WERI-Rb-1 (cell line): ENCODE results near the gene MYO1F.
"Not testable (repeated sequence)": the region's sequence is repeated elsewhere in the genome, so short reads cannot be mapped to it uniquely, and the experiment has no call there.

Experiments used
- DNase-seq: peaks from one replicate; pipeline ENCODE4 v3.0.0-alpha.2; 2020
- H3K27ac ChIP-seq: fragments of 250-450 bp; sonication (Bioruptor Pico); 2 replicates; pipeline ENCODE4 v1.5.1; 2020; ENCODE audit warnings: mild to moderate bottlenecking, moderate library complexity
- H3K27me3 ChIP-seq: fragments of 250-450 bp; sonication (Bioruptor Pico); 2 replicates; pipeline ENCODE4 v1.5.1; 2021; ENCODE audit warnings: mild to moderate bottlenecking, low read depth, moderate library complexity; ENCODE audit not compliant: insufficient read depth, severe bottlenecking
- H3K36me3 ChIP-seq: fragments of 250-450 bp; sonication (Bioruptor Pico); 2 replicates; pipeline ENCODE4 v1.5.1; 2020; ENCODE audit warnings: mild to moderate bottlenecking, moderate library complexity
- H3K4me3 ChIP-seq: 2 replicates; pipeline ENCODE4 v1.5.1; 2011; ENCODE audit warnings: low read depth, mild to moderate bottlenecking, control low read depth, low read length
- H3K9me3 ChIP-seq: fragments of 250-450 bp; sonication (Bioruptor Pico); 2 replicates; pipeline ENCODE4 v1.5.1; 2021; ENCODE audit warnings: mild to moderate bottlenecking, moderate library complexity; ENCODE audit not compliant: severe bottlenecking
- TF ChIP-seq, protein P1 (sequence below): IDR thresholded peaks from 2 replicates; pipeline ENCODE4 v1.5.1; 2011; ENCODE audit warnings: low read depth, mild to moderate bottlenecking, control low read depth, inconsistent platforms, low read length

Gene MYO1F

DNA sequence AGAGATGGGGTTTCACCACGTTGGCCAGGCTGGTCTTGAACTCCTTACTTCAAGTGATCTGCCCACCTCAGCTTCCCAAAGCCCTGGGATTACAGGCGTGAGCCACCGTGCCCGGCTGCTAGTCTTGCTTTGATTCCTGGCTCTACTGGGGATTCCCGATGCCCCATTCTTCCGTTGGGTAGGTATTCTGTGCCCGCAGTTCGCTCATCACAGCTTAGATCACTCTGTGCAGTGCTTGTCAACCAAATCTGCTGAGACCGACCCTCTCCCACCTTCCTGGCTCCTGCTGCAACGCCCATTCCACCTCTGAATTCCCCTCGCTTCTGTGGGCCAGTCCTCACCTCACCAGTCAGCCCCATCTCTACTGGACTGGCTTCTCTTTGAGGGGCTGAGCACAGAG, 58.7 kb downstream of the MYO1F start:
- Histone ChIP-seq H3K4me3 (no peak overlapping the region), H3K27me3 (no peaks in the 10 kb centered on the region), H3K36me3 (no peaks in the 10 kb centered on the region), H3K9me3 (no peaks in the 10 kb centered on the region), H3K27ac (no peak overlapping the region)
- TF ChIP-seq, protein P1, sequence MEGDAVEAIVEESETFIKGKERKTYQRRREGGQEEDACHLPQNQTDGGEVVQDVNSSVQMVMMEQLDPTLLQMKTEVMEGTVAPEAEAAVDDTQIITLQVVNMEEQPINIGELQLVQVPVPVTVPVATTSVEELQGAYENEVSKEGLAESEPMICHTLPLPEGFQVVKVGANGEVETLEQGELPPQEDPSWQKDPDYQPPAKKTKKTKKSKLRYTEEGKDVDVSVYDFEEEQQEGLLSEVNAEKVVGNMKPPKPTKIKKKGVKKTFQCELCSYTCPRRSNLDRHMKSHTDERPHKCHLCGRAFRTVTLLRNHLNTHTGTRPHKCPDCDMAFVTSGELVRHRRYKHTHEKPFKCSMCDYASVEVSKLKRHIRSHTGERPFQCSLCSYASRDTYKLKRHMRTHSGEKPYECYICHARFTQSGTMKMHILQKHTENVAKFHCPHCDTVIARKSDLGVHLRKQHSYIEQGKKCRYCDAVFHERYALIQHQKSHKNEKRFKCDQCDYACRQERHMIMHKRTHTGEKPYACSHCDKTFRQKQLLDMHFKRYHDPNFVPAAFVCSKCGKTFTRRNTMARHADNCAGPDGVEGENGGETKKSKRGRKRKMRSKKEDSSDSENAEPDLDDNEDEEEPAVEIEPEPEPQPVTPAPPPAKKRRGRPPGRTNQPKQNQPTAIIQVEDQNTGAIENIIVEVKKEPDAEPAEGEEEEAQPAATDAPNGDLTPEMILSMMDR: no peak
- DNase-seq: no peak

DNA sequence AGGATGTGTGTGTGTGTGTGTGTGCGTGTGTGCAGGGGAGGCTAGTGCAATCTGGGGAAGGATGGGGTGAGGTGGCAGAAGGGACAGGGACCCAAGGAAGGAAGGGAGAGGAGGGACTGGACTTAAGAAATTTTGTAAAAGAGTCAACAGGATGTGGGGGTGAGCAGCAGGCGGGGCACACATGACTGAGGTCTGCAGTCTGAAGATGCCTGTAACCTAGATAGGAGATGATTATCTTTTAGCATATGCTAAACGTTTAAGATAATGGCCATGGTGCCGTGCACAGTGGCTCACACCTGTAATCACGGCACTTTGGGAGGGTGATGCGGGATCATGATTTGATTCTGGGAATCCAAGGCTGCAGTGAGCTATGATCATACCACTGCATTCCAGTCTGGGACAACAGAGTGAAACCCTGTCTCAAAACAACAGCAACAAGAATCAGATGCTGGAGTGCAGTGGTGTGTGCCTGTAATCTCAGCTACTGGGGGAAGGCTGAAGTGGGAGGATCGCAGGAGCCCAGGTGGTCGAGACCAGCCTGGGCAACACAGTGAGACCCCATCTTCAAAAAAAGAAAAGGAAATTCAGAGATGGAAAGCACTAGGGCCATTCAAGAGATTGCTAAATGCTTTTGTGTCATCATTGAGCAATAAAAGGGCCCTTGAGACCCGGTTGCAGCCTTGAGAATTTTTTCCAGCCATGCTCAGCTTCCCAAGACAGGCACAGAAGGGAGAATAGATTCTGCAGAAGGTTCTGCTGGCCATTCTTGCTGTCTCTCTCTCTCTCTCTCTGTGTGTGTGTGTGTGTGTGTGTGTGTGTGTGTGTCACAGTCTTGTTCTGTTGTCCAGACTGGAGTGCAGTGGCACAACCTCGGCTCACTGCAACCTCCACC, 59.4 kb downstream of the MYO1F start:
- H3K27ac ChIP-seq: no peak overlapping the region

DNA sequence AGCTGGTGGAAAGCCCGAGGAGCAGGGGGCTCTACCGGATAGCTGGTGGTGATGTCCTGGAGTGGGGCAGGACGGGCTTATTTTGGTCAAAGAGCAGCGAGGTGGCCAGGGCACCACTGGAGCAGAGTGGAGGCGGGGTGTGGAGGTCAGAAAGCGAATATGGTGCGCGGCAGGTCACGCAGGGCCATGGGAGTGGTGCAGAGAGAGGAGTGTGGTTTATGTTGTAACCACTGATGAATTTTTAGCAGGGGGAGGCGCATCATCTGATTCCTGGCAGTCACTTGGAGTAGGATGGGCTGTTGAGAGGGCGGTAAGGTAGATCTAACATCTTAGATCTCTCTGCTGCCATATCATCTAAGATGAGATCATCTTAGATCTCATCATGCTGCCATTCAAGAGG, 61.9 kb downstream of the MYO1F start:
- Histone ChIP-seq H3K4me3 (no peak overlapping the region), H3K9me3 (no peaks in the 10 kb centered on the region), H3K27me3 (no peaks in the 10 kb centered on the region), H3K36me3 (peaks cover 15% of the 10 kb centered on the region), H3K27ac (no peak overlapping the region)
- no peak for DNase-seq
- TF ChIP-seq, protein P1: no peak

More for the DNA sequence above, 59.4 kb downstream of the MYO1F start:
- Histone ChIP-seq H3K27me3 (no peaks in the 10 kb centered on the region), H3K9me3 (no peaks in the 10 kb centered on the region), H3K36me3 (peaks cover 2% of the 10 kb centered on the region), H3K4me3 (no peak overlapping the region)
- TF ChIP-seq, protein P1: no peak
- DNase-seq: no peak

DNA sequence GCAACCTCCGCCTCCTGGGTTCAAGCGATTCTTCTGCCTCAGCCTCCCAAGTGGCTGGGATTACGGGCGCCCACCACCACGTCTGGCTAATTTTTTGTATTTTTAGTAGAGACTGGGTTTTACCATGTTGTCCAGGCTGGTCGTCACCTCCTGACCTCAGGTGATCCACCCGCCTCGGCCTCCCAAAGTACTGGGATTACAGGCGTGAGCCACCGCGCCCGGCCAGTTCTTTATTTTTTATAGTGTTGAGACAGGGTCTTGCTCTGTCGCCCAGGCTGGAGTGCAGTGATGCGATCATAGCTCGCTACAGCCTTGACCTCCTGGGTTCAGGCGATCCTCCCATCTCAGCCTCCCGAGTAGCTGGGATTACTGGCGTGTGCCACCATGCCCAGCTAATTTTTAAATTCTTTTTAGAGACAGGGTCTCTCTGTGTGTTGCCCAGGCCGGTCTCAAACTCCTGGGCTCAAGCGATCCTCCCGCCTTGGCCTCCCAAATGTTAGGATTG, 62.7 kb downstream of the MYO1F start:
- Histone ChIP-seq H3K27ac (peak overlapping the region; percentile 100), H3K4me3 (peak overlapping the region; percentile 64), H3K36me3 (peaks cover 15% of the 10 kb centered on the region)
- H3K9me3 ChIP-seq, H3K27me3 ChIP-seq, DNase-seq: not testable (repeated sequence)

DNA sequence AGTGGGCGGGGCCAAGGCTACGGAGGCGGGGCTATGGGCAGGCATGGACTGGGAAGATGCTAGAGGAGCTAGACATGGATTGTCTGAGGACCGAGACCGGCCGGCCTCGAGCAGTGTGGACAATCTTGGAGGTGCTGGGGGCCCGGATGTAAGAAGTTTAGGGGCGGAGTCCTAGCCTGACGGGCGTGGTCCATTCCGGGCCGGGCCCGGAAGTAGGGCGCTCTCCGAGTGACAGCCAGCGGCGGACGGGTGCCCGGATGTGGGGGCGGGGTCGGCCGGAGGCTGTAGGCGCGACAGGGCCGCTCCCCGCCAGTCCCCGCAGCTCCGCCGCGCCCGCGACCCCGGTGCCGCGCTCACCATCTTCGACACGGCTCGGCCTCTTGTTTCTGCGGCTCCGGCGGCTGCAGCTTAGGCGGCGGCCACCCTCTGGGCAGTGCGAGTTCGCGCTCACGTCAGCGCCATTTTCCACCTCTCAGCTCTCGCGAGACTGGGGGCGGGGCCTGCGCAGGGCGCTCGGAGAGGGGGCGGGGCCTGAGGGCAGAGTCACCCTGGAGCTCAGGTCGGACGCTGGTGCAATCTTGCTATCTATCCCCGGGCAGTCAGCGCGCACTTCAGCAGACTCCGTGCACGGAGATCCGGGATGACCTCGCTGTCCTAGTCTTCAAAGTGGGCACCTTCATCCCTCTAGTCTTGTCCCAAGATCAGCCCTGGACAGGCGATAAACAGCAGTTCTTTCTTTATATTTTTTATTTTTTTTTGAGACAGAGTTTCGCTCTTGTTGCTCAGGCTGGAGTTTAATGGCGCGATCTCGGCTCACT, 63.3 kb downstream of the MYO1F start, which contains the start of gene ZNF414:
ZNF414 (minus strand) TSS at position 481 of the 818 bp plus-strand sequence; CDS start at position 360, 121 bp downstream.
- Histone ChIP-seq H3K4me3 (peak within 1 kb of the TSS; percentile 64), H3K27me3 (no peaks in the 10 kb centered on the region), H3K9me3 (no peaks in the 10 kb centered on the region), H3K36me3 (peaks cover 15% of the 10 kb centered on the region), H3K27ac (peak within 1 kb of the TSS; percentile 100)
- TF ChIP-seq, protein P1: no peak
- DNase-seq: peak; percentile 99
